BJ (cell line): ENCODE data around the gene CFAP65. TPM values are rescaled to one million over a fixed set of nuclear protein-coding genes. Genes with fewer than 3 reads are reported as not detected.

Experiments used
- CTCF ChIA-PET: fragments of 350-600 bp; formaldehyde crosslinking; extraction: SDS; loops from one replicate; lab custom pipeline; 2021; ENCODE audit warnings: antibody characterized with exemption, inconsistent platforms; lab: Yijun Ruan, JAX
- POLR2A ChIA-PET: fragments of 300-600 bp; sonication (Branson Sonifier 250); formaldehyde crosslinking; extraction: SDS; loops from one replicate; lab custom pipeline; 2021; ENCODE audit warnings: antibody characterized with exemption; lab: Charles Lee
- DNase-seq: peaks from one replicate; pipeline ENCODE4 v3.0.0-alpha.2; 2011; ENCODE audit warnings: low read depth
- H3K27me3 ChIP-seq: 2 replicates; pipeline ENCODE4 v1.6.0; 2011; ENCODE audit warnings: low read length; ENCODE audit not compliant: control insufficient read depth, insufficient read depth
- H3K36me3 ChIP-seq: 2 replicates; pipeline ENCODE4 v1.5.1; 2011; ENCODE audit warnings: low read length; ENCODE audit not compliant: control insufficient read depth, insufficient read depth
- H3K4me3 ChIP-seq: 2 replicates; pipeline ENCODE4 v1.5.1; 2011; ENCODE audit warnings: low read depth, mild to moderate bottlenecking, control low read depth, low read length
- polyA plus RNA-seq: library from polyadenylated mRNA; depleted of rRNA; stranded (reverse); fragments of >200 nt; gene quantifications from 2 replicates; pipeline ENCODE4 v1.2.3, GENCODE V29; 2011
- TF ChIP-seq, protein P1 (sequence below): IDR thresholded peaks from 2 replicates; pipeline ENCODE4 v1.5.1; 2011; ENCODE audit warnings: low read depth, mild to moderate bottlenecking, control low read depth, inconsistent platforms, low read length, moderate library complexity; ENCODE audit not compliant: insufficient read depth

CFAP65 gene
- polyA plus RNA-seq, 1 experiment, result not detected

DNA sequence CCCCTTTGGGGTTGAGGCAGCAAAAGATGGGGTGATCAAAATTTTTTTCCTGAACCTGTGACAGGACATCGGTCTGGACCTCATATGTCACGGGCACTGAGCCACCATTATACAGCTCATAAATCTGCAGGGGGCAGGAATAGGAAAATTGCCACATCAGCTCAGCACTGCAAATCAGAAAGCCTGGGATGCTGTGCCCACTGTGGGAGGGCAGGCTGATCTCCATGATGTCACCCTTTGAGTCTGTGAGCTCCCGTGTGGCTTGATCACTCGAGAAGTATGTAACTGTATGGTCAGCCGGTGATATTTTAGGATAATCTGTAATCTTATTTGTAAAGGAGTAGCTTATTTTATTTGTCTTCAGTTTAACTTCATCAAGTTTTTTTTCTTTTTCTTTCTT is 30.4 kb downstream of the CFAP65 start:
- ChIA-PET CTCF (interaction anchor here (0.8 to 2.3 kb wide), 5 partner anchors 9 to 31 kb away, joined by 3 to 8 read pairs (median 4); no protein-coding TSS in a partner anchor), POLR2A (no interaction called here)
- no peak for DNase-seq
- TF ChIP-seq, protein P1, sequence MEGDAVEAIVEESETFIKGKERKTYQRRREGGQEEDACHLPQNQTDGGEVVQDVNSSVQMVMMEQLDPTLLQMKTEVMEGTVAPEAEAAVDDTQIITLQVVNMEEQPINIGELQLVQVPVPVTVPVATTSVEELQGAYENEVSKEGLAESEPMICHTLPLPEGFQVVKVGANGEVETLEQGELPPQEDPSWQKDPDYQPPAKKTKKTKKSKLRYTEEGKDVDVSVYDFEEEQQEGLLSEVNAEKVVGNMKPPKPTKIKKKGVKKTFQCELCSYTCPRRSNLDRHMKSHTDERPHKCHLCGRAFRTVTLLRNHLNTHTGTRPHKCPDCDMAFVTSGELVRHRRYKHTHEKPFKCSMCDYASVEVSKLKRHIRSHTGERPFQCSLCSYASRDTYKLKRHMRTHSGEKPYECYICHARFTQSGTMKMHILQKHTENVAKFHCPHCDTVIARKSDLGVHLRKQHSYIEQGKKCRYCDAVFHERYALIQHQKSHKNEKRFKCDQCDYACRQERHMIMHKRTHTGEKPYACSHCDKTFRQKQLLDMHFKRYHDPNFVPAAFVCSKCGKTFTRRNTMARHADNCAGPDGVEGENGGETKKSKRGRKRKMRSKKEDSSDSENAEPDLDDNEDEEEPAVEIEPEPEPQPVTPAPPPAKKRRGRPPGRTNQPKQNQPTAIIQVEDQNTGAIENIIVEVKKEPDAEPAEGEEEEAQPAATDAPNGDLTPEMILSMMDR, result no peak
- H3K4me3 ChIP-seq, result no peak overlapping the region
- H3K36me3 ChIP-seq, result no peaks in the 10 kb centered on the region
- peaks cover 11% of the 10 kb centered on the region for H3K27me3 ChIP-seq

DNA sequence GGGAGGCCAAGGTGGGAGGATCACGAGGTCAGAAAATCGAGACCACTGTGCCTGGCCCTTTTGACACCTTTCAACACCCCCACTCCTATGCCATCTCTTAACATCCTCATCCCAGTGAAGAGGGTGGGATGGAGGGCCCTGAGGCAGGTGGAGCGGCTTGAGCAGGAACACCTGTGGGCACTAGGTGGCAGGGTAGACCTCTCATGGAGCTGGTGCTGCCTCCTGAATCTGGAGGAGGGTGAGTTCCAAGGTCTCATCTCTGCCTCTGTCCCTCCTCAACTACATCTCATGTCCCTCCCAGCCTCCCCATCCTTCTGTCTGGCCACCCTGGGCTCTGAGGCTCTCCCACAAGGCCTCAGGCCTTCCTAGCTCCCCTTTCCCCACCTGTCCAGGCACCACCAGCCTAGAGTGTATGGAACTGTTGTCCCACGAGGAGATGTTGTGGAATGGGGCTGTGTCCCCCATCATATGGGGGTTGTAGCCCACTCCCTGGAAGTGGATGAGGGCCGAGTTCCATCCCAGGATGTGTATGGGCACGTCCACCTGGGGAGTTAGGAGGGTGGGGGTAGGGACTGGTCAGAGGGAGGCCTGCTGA is 31.1 kb downstream of the CFAP65 start:
- TF ChIP-seq, protein P1, result peak; percentile 36
- no peaks in the 10 kb centered on the region for H3K36me3 ChIP-seq
- H3K27me3 ChIP-seq, result peaks cover 12% of the 10 kb centered on the region
- DNase-seq, result no peak
- ChIA-PET POLR2A (no interaction called here), CTCF (interaction anchor here (0.8 to 2.3 kb wide), 4 partner anchors 8 to 30 kb away, joined by 3 to 8 read pairs (median 4); no protein-coding TSS in a partner anchor)
- no peak overlapping the region for H3K4me3 ChIP-seq

DNA sequence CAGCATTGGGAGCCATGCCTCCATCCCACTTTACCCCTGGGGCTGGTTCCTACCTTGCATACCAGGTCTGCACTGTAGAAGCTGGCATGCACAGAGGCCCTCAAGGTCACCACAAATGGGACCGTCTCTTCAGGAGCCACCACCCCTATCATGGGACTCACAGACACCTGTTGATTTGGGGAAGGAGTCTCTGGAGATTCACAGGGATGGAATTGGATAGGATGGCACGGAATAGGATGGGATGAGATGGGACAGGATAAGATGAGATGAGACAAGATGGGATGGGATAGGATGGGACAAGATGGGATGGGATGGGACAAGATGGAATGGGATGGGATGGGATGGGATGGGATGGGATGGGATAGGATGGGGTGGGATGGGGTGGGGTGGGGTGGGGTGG is 32.0 kb downstream of the CFAP65 start:
- POLR2A ChIA-PET, result no interaction called here
- DNase-seq, result no peak
- Histone ChIP-seq H3K4me3 (no peak overlapping the region), H3K36me3 (no peaks in the 10 kb centered on the region), H3K27me3 (peaks cover 15% of the 10 kb centered on the region)
- TF ChIP-seq, protein P1, result no peak
- CTCF ChIA-PET, result interaction anchor here (1.0 to 2.1 kb wide), 3 partner anchors 12 to 29 kb away, joined by 3 to 6 read pairs (median 6); no protein-coding TSS in a partner anchor

DNA sequence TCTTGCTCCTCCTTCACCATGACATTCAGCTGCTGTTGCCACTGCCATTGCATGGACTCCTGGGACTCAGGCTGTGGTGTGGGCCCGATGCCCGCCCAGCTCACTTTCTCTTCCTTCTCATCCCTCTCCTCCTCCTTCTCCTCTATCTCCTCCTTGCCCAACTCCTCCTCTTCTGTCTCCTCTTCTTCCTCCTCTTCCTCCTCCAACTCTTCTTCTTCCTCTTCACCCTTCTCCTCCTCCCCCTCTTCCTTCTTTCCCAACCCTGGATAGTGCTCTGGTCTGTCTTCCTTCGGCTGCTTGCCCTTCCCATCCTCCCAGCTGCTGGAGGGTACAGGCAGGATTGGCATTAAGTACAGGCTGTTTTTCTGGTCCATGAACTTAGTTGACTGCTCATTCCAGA is 37.3 kb downstream of the CFAP65 start:
- POLR2A ChIA-PET, result no interaction called here
- H3K27me3 ChIP-seq, result peaks cover 55% of the 10 kb centered on the region
- H3K4me3 ChIP-seq, result no peak overlapping the region
- CTCF ChIA-PET, result interaction anchor here (1.4 to 2.9 kb wide), 4 partner anchors 9 to 26 kb away, joined by 4 to 11 read pairs (median 6); no protein-coding TSS in a partner anchor
- no peaks in the 10 kb centered on the region for H3K36me3 ChIP-seq
- TF ChIP-seq, protein P1, result no peak
- no peak for DNase-seq

DNA sequence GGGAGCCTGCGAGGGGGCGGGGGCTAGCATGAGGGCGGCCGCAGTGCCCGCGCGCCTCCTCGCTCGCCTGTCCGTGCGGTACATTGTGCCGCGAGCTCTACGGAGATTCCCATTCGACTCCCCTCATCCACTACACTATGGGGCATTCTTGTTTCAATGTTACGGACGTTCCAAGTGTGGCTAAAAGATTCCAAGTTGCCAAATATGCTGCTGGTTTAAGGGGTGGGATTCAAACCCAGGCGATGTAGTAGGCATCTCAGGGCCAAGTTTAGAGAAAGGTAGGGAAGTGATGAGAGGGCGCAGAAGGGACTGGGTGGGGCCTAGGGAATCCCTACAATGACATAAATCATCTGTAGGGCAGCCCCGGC is 38.1 kb downstream of the CFAP65 start:
- Histone ChIP-seq H3K36me3 (no peaks in the 10 kb centered on the region), H3K27me3 (peaks cover 55% of the 10 kb centered on the region), H3K4me3 (no peak overlapping the region)
- DNase-seq, result no peak
- CTCF ChIA-PET, result interaction anchor here (1.4 to 2.9 kb wide), 4 partner anchors 8 to 23 kb away, joined by 3 to 11 read pairs (median 5); no protein-coding TSS in a partner anchor
- TF ChIP-seq, protein P1, result no peak; the same call in 1 of the 2 replicates
- POLR2A ChIA-PET, result no interaction called here
